HepG2 (cell line): ENCODE measurements around the gene PDE4C. TPM values are rescaled to one million over a fixed set of nuclear protein-coding genes. Genes with fewer than 3 reads are reported as not detected.
A peak's percentile ranks its signal among the peaks of the same experiment; 100 is the strongest.

Experiments
- ARNT2 ChIP-seq: sonication (generic); formaldehyde crosslinking; IDR thresholded peaks from 2 replicates; pipeline ENCODE4 v1.8.0; 2022; ENCODE audit warnings: mild to moderate bottlenecking, low read depth, missing genetic modification reagents, moderate library complexity
- CBX2 ChIP-seq, 2 experiments: fragments of 200-600 bp in 1 of 2; sonication (generic); formaldehyde crosslinking in 1 of 2; IDR thresholded peaks; 2 replicates each; pipeline versions ENCODE4 v1.7.0 to v1.8.1; 2018 to 2022; ENCODE audit warnings: low read depth in 2 of 2, low read length in 1 of 2, mild to moderate bottlenecking in 1 of 2, missing genetic modification reagents in 1 of 2
- FOXA1 ChIP-seq, 2 experiments: fragments of 450-650 bp in 1 of 2; sonication (generic) in 1 of 2; formaldehyde crosslinking in 1 of 2; IDR thresholded peaks; 2 replicates each; pipeline versions ENCODE4 v1.4.0 to v1.6.1; 2016 to 2020; ENCODE audit warnings: missing genetic modification reagents in 1 of 2
- GLI4 ChIP-seq: sonication (generic); formaldehyde crosslinking; IDR thresholded peaks from 2 replicates; pipeline ENCODE4 v1.5.1; 2020; ENCODE audit warnings: missing genetic modification reagents, mild to moderate bottlenecking, moderate library complexity, borderline replicate concordance
- HCFC1 ChIP-seq: fragments of 150-350 bp; IDR thresholded peaks from 2 replicates; pipeline ENCODE4 v1.6.1; 2014; ENCODE audit warnings: low read depth, low read length
- JUNB ChIP-seq: sonication (generic); formaldehyde crosslinking; IDR thresholded peaks from 2 replicates; pipeline ENCODE4 v1.8.0; 2022; ENCODE audit warnings: missing genetic modification reagents, mild to moderate bottlenecking, borderline replicate concordance
- NFKB2 ChIP-seq: sonication (generic); formaldehyde crosslinking; IDR thresholded peaks from 2 replicates; pipeline ENCODE4 v1.4.0; 2020; ENCODE audit warnings: missing genetic modification reagents, borderline replicate concordance
- NPAS2 ChIP-seq: sonication (generic); formaldehyde crosslinking; IDR thresholded peaks from 2 replicates; pipeline ENCODE4 v1.8.0; 2022; ENCODE audit warnings: mild to moderate bottlenecking, missing genetic modification reagents, borderline replicate concordance
- NR2C2 ChIP-seq: sonication (generic); formaldehyde crosslinking; IDR thresholded peaks from 2 replicates; pipeline ENCODE4 v1.4.0; 2020; ENCODE audit warnings: missing genetic modification reagents, mild to moderate bottlenecking, moderate library complexity, borderline replicate concordance
- PLRG1 ChIP-seq: fragments of 450-650 bp; conservative IDR thresholded peaks from 2 replicates; pipeline ENCODE4 v1.6.1; 2016
- RXRA ChIP-seq: sonication (generic); formaldehyde crosslinking; IDR thresholded peaks from 2 replicates; pipeline ENCODE4 v1.5.1; 2020; ENCODE audit warnings: missing genetic modification reagents
- SALL2 ChIP-seq: sonication (generic); formaldehyde crosslinking; IDR thresholded peaks from 2 replicates; pipeline ENCODE4 v1.8.1; 2023; ENCODE audit warnings: mild to moderate bottlenecking, missing genetic modification reagents, inconsistent platforms
- ZC3H4 ChIP-seq: sonication (generic); formaldehyde crosslinking; IDR thresholded peaks from 2 replicates; pipeline ENCODE4 v1.4.0; 2020; ENCODE audit warnings: missing genetic modification reagents, borderline replicate concordance
- ZNF326 ChIP-seq: sonication (generic); formaldehyde crosslinking; IDR thresholded peaks from 2 replicates; pipeline ENCODE4 v1.4.0; 2020; ENCODE audit warnings: missing genetic modification reagents, borderline replicate concordance
- ZNF468 ChIP-seq: sonication (generic); formaldehyde crosslinking; IDR thresholded peaks from 2 replicates; pipeline ENCODE4 v1.8.0; 2022; ENCODE audit warnings: mild to moderate bottlenecking, moderate library complexity, missing genetic modification reagents
- ZNF781 ChIP-seq: sonication (generic); formaldehyde crosslinking; IDR thresholded peaks from 2 replicates; pipeline ENCODE4 v1.5.1; 2020; ENCODE audit warnings: borderline replicate concordance, mild to moderate bottlenecking, missing genetic modification reagents; ENCODE audit errors: not compliant biosample characterization
- ZNF841 ChIP-seq: sonication (generic); formaldehyde crosslinking; IDR thresholded peaks from 2 replicates; pipeline ENCODE4 v1.8.1; 2023; ENCODE audit warnings: missing genetic modification reagents, borderline replicate concordance
- ZNF850 ChIP-seq: sonication (generic); formaldehyde crosslinking; conservative IDR thresholded peaks from 2 replicates; pipeline ENCODE4 v1.9.0; 2021; ENCODE audit warnings: mild to moderate bottlenecking, missing genetic modification reagents
- polyA plus RNA-seq, 8 experiments: library from polyadenylated mRNA; depleted of rRNA in 3 of 8; stranded (reverse) in 7 of 8; unstranded in 1 of 8; fragments of >200 nt; fragmentation: Illumina TruSeq in 4 of 8; extraction: Trizol in 4 of 8; gene quantifications; 2 replicates each; pipeline versions ENCODE4 v1.2.1 to v1.2.3, GENCODE V29; 2011 to 2016; ENCODE audit warnings: low read depth in 4 of 8, missing spikeins in 1 of 8, mixed read lengths in 1 of 8; ENCODE audit not compliant: insufficient read depth in 1 of 8
- total RNA-seq, 5 experiments: library from RNA; depleted of rRNA; stranded (reverse); fragments of >200 nt; fragmentation: Illumina TruSeq; extraction: Trizol; gene quantifications; 2 replicates each; pipeline ENCODE4 v1.2.3, GENCODE V29; 2016; ENCODE audit warnings: low read depth in 1 of 5
- TF ChIP-seq, protein P1 (sequence below): sonication (generic); formaldehyde crosslinking; IDR thresholded peaks from 2 replicates; pipeline ENCODE4 v1.4.0; 2020; ENCODE audit warnings: low read depth, mild to moderate bottlenecking, missing genetic modification reagents
- TF ChIP-seq, protein P2 (sequence below): sonication (generic); formaldehyde crosslinking; IDR thresholded peaks from 2 replicates; pipeline ENCODE4 v1.8.0; 2022; ENCODE audit warnings: mild to moderate bottlenecking, missing genetic modification reagents, moderate library complexity
- TF ChIP-seq, protein P3 (sequence below): sonication (generic); formaldehyde crosslinking; IDR thresholded peaks from 2 replicates; pipeline ENCODE4 v1.4.0; 2020; ENCODE audit warnings: missing genetic modification reagents
- TF ChIP-seq, protein P4 (sequence below): sonication (generic); formaldehyde crosslinking; IDR thresholded peaks from 2 replicates; pipeline ENCODE4 v1.4.0; 2020; ENCODE audit warnings: missing genetic modification reagents

Gene PDE4C
- total and polyA plus RNA-seq, 2 of the 13 experiments (the other 11 are each of a cell fraction or from before 2014, with no cell fraction given) = 1.4 to 14.0 TPM

DNA sequence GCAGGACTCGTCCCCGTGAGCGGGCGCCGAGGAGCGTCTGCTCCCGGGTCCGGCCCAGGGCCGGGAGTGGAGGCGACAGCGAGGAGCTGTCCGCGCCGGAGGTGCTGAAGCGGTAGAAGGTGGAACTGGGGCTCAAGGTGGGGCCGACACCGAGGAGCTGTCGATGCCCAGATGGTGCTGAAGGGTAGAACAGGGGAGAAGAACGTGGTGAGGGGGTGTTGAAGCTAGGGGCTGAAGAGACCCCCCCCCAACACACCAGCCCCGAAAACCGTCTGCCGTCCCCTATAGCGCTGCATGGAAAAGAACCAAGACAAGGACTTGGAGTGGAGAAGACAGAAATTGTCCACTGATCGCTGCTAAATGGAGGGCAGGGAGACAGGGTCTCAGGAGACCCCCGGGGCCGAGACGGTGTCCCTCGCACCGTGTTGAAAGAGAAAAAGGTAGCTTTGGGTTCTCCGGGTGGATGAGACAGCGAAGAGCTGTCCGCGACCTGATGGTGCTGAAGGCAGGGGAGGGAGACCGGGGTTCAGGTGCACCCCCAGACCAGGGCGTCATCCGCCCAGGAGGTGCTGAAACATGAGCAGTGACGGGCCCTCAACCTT, 7.1 kb upstream of the PDE4C start (continued):
- TF ChIP-seq NFKB2 (CRISPR knock-in tag) (peak; percentile 98; the same call in 1 of the 2 replicates), RXRA (CRISPR knock-in tag) (peak; percentile 65; the same call in 1 of the 2 replicates), PLRG1 (no peak), ZNF781 (peak; percentile 97), FOXA1 (IDR thresholded peaks at IDR 0.05) (no peak), FOXA1 (CRISPR knock-in tag; IDR thresholded peaks at IDR 0.05) (no peak), ZNF468 (no peak), NPAS2 (CRISPR knock-in tag) (no peak), ZNF326 (CRISPR knock-in tag) (peak; percentile 49; the same call in 1 of the 2 replicates), NR2C2 (CRISPR knock-in tag) (0 out of 2 replicates have a peak, but pooled peaks have one; percentile 19), ARNT2 (CRISPR knock-in tag) (peak; percentile 89; the same call in 1 of the 2 replicates), ZC3H4 (CRISPR knock-in tag) (no peak), SALL2 (peak; percentile 76), ZNF850 (CRISPR knock-in tag) (peak; percentile 64; the same call in 1 of the 2 replicates), GLI4 (no peak; the same call in 1 of the 2 replicates), HCFC1 (no peak), ZNF841 (CRISPR knock-in tag) (peak; percentile 55; the same call in 1 of the 2 replicates), CBX2 (IDR thresholded peaks at IDR 0.05; ENCODE audit: low read depth, low read length) (no peak), CBX2 (CRISPR knock-in tag; IDR thresholded peaks at IDR 0.05; ENCODE audit: low read depth) (no peak), JUNB (CRISPR knock-in tag) (peak; percentile 53; the same call in 1 of the 2 replicates)
- TF ChIP-seq, protein P1, sequence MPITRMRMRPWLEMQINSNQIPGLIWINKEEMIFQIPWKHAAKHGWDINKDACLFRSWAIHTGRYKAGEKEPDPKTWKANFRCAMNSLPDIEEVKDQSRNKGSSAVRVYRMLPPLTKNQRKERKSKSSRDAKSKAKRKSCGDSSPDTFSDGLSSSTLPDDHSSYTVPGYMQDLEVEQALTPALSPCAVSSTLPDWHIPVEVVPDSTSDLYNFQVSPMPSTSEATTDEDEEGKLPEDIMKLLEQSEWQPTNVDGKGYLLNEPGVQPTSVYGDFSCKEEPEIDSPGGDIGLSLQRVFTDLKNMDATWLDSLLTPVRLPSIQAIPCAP (CRISPR knock-in tag) = no peak
- TF ChIP-seq, protein P2, sequence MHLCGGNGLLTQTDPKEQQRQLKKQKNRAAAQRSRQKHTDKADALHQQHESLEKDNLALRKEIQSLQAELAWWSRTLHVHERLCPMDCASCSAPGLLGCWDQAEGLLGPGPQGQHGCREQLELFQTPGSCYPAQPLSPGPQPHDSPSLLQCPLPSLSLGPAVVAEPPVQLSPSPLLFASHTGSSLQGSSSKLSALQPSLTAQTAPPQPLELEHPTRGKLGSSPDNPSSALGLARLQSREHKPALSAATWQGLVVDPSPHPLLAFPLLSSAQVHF (CRISPR knock-in tag) = peak; percentile 94
- TF ChIP-seq, protein P3, sequence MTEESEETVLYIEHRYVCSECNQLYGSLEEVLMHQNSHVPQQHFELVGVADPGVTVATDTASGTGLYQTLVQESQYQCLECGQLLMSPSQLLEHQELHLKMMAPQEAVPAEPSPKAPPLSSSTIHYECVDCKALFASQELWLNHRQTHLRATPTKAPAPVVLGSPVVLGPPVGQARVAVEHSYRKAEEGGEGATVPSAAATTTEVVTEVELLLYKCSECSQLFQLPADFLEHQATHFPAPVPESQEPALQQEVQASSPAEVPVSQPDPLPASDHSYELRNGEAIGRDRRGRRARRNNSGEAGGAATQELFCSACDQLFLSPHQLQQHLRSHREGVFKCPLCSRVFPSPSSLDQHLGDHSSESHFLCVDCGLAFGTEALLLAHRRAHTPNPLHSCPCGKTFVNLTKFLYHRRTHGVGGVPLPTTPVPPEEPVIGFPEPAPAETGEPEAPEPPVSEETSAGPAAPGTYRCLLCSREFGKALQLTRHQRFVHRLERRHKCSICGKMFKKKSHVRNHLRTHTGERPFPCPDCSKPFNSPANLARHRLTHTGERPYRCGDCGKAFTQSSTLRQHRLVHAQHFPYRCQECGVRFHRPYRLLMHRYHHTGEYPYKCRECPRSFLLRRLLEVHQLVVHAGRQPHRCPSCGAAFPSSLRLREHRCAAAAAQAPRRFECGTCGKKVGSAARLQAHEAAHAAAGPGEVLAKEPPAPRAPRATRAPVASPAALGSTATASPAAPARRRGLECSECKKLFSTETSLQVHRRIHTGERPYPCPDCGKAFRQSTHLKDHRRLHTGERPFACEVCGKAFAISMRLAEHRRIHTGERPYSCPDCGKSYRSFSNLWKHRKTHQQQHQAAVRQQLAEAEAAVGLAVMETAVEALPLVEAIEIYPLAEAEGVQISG = peak; percentile 79
- TF ChIP-seq, protein P4, sequence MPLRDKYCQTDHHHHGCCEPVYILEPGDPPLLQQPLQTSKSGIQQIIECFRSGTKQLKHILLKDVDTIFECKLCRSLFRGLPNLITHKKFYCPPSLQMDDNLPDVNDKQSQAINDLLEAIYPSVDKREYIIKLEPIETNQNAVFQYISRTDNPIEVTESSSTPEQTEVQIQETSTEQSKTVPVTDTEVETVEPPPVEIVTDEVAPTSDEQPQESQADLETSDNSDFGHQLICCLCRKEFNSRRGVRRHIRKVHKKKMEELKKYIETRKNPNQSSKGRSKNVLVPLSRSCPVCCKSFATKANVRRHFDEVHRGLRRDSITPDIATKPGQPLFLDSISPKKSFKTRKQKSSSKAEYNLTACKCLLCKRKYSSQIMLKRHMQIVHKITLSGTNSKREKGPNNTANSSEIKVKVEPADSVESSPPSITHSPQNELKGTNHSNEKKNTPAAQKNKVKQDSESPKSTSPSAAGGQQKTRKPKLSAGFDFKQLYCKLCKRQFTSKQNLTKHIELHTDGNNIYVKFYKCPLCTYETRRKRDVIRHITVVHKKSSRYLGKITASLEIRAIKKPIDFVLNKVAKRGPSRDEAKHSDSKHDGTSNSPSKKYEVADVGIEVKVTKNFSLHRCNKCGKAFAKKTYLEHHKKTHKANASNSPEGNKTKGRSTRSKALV (CRISPR knock-in tag) = peak; percentile 87; the same call in 1 of the 2 replicates
